ENCODE data around the gene TCF7.

The TCF7 gene

GRCh38 chr5:134142806-134143205 is 28.3 kb downstream of the TCF7 start:
- CTCF ChIA-PET, result interaction anchor here (1.0 to 36.5 kb wide), 6 partner anchors 7 to 137 kb away, joined by 3 to 1500 read pairs (median 352); no protein-coding TSS in a partner anchor
- H3K4me3 ChIP-seq (ENCODE audit: low read depth, low read length), result no peak overlapping the region
- POLR2A ChIA-PET, result interaction anchor here (1.4 kb wide), 1 partner anchor 103 kb away, joined by 3 read pairs; no protein-coding TSS in a partner anchor
- TF ChIP-seq CTCF (IDR thresholded peaks at IDR 0.05; ENCODE audit: insufficient read depth, low read length, missing control alignments), result no peak
- no peak for DNase-seq (ENCODE audit: low read depth, low spot score)

GRCh38 chr5:134143431-134143830 is 28.9 kb downstream of the TCF7 start:
- DNase-seq (ENCODE audit: low read depth, low spot score), result no peak
- no peak for TF ChIP-seq CTCF (IDR thresholded peaks at IDR 0.05; ENCODE audit: insufficient read depth, low read length, missing control alignments)
- POLR2A ChIA-PET, result interaction anchor here (0.7 to 1.4 kb wide), 2 partner anchors 10 to 104 kb away, joined by 3 read pairs; no protein-coding TSS in a partner anchor
- CTCF ChIA-PET, result interaction anchor here (1.0 to 36.5 kb wide), 6 partner anchors 6 to 145 kb away, joined by 3 to 1500 read pairs (median 352); no protein-coding TSS in a partner anchor
- no peak overlapping the region for H3K4me3 ChIP-seq (ENCODE audit: low read depth, low read length)

GRCh38 chr5:134143944-134144941 is 29.8 kb downstream of the TCF7 start:
- CTCF ChIA-PET, result interaction anchor here (1.2 to 36.5 kb wide), 10 partner anchors 5 to 1033 kb away, joined by 3 to 1500 read pairs (median 16); no protein-coding TSS in a partner anchor
- no peak for TF ChIP-seq CTCF (IDR thresholded peaks at IDR 0.05; ENCODE audit: insufficient read depth, low read length, missing control alignments)
- DNase-seq (ENCODE audit: low read depth, low spot score), result no peak
- POLR2A ChIA-PET, result interaction anchor here (0.7 kb wide), 1 partner anchor 9 kb away, joined by 3 read pairs; no protein-coding TSS in a partner anchor
- H3K4me3 ChIP-seq (ENCODE audit: low read depth, low read length), result no peak overlapping the region

- no peak for TF ChIP-seq CTCF (IDR thresholded peaks at IDR 0.05; ENCODE audit: insufficient read depth, low read length, missing control alignments)
- DNase-seq (ENCODE audit: low read depth, low spot score), result no peak
- no peak overlapping the region for H3K4me3 ChIP-seq (ENCODE audit: low read depth, low read length)
- CTCF ChIA-PET, result interaction anchor here (1.0 to 36.5 kb wide), 13 partner anchors 4 to 1034 kb away, joined by 3 to 1500 read pairs (median 5); no protein-coding TSS in a partner anchor
- POLR2A ChIA-PET, result interaction anchor here (1.1 kb wide), 1 partner anchor 31 kb away, joined by 3 read pairs; the partner anchor contains the start of gene SKP1
Measured at GRCh38 chr5:134145041-134145757, 30.7 kb downstream of the TCF7 start.

GRCh38 chr5:134145779-134146581 is 31.5 kb downstream of the TCF7 start:
- ChIA-PET CTCF (interaction anchor here (1.0 to 36.5 kb wide), 13 partner anchors 4 to 146 kb away, joined by 3 to 1500 read pairs (median 5); no protein-coding TSS in a partner anchor), POLR2A (interaction anchor here (1.0 to 1.6 kb wide), 3 partner anchors 30 to 31 kb away, joined by 3 to 4 read pairs (median 3); partner anchors contain the start of gene SKP1)
- no peak overlapping the region for H3K4me3 ChIP-seq (ENCODE audit: low read depth, low read length)
- peak; percentile 89 for TF ChIP-seq CTCF (IDR thresholded peaks at IDR 0.05; ENCODE audit: insufficient read depth, low read length, missing control alignments)
- no peak for DNase-seq (ENCODE audit: low read depth, low spot score)
